ENCODE results near the gene DEUP1. TPM values are rescaled to one million over a fixed set of nuclear protein-coding genes. Genes with fewer than 3 reads are reported as not detected.
"Not testable (repeated sequence)": the region's sequence is repeated elsewhere in the genome, so short reads cannot be mapped to it uniquely, and the experiment has no call there.

The DEUP1 gene
- not detected in 2 replicates for total RNA-seq (2014; rRNA removed; shearing (Covaris generic))

GRCh38 chr11:93330446-93330984, at the start of gene DEUP1:
TSS of gene DEUP1 (plus strand) at chr11:93330742. CDS start at chr11:93332260, 1,518 bp downstream.
- Histone ChIP-seq H3K36me3 (replicated peaks; ENCODE audit: control insufficient read depth, insufficient read depth, low read length) (no peaks in the 10 kb centered on the region), H3K4me3 (ENCODE audit: insufficient read depth, low read depth, low read length) (peak within 1 kb of the TSS; percentile 55), H3K27me3 (ENCODE audit: control insufficient read depth, insufficient read depth, low read length) (peaks cover 17% of the 10 kb centered on the region)
- peak; percentile 78 for DNase-seq

DNA sequence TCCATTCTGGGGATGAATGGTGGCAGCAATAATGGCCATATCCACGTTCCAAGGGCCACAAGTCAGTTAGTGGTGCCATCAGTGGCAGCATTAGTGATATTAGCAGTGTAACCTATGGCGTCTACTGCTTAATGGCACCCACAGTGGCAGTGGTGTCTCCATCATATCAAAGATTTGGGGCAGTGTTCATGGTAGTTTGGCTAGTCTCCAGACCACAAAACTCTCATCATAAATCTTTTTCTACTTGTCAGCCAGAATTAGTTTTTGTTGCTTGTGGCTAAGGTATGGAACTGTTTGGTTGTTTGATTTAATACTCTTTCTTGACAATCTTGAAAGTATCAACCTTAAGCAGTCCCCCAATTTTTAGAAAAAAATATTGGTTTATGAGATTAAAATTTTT, 45.1 kb upstream of the DEUP1 start:
- no peak for DNase-seq
- Histone ChIP-seq H3K27me3 (ENCODE audit: control insufficient read depth, insufficient read depth, low read length) (no peaks in the 10 kb centered on the region), H3K36me3 (replicated peaks; ENCODE audit: control insufficient read depth, insufficient read depth, low read length) (no peaks in the 10 kb centered on the region), H3K4me3 (ENCODE audit: insufficient read depth, low read depth, low read length) (no peak overlapping the region)

- Histone ChIP-seq H3K4me3 (ENCODE audit: insufficient read depth, low read depth, low read length) (no peak overlapping the region), H3K27me3 (ENCODE audit: control insufficient read depth, insufficient read depth, low read length) (no peaks in the 10 kb centered on the region), H3K36me3 (replicated peaks; ENCODE audit: control insufficient read depth, insufficient read depth, low read length) (no peaks in the 10 kb centered on the region)
- DNase-seq = no peak
These were observed 43.1 kb upstream of the DEUP1 start for GRCh38 chr11:93287434-93287833.

DNA sequence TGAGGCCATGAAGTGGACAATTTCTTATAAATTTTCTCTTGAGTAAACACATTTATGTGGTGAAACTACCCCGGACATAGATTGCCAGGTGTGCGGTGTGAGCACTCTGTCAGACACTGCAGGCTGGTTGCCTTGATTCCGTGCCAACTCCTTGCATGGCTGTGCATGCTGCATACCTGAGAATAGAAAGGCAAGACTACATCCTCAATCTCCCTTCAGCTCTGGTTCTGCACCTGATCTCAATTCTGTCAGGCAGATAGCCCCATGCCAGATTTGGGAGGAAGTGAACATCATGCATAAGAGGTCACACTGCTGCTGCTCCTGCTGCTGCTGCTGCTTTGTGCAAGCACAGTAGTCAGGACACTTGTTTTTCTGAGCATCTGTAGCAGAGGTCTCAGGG, 42.5 kb upstream of the DEUP1 start:
- H3K4me3 ChIP-seq (ENCODE audit: insufficient read depth, low read depth, low read length) = no peak overlapping the region
- DNase-seq = no peak
- H3K27me3 ChIP-seq (ENCODE audit: control insufficient read depth, insufficient read depth, low read length) = no peaks in the 10 kb centered on the region
- H3K36me3 ChIP-seq (replicated peaks; ENCODE audit: control insufficient read depth, insufficient read depth, low read length) = no peaks in the 10 kb centered on the region

- no peaks in the 10 kb centered on the region for H3K36me3 ChIP-seq (replicated peaks; ENCODE audit: control insufficient read depth, insufficient read depth, low read length)
- no peaks in the 10 kb centered on the region for H3K27me3 ChIP-seq (ENCODE audit: control insufficient read depth, insufficient read depth, low read length)
- no peak for DNase-seq
- no peak overlapping the region for H3K4me3 ChIP-seq (ENCODE audit: insufficient read depth, low read depth, low read length)
These were observed 41.8 kb upstream of the DEUP1 start for GRCh38 chr11:93288767-93289166.

DNA sequence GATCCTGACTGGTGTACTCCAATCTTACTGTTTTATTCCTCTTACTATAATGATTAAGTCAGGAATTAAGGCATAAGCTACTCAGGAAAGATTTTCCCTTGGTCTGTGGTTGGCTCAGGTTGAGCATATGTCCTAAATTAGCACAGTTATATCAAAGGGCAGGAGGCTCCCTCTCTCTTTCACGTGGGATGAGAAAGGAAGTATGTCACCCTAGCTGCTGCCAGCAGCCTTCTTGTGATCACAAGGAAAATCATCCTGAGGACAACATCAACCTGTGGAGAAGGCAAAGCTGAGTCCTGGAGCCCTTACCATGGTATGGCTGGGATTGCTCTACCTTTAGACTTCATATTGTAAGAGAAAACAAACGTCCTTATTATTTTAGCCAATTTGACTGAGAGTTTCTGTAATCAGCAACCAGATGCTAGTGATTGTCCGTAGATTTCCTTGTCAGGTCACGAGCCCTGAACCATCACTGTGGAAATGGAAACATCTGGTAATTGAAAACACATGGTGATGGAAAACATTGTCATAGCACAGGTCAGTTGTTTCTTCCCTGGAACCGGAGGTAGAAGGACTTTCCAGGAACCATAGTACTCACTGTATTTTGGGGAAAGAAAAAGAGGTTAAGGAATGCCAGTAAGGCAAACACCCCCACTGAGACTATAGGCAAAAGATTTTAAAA, 40.6 kb upstream of the DEUP1 start:
- H3K36me3 ChIP-seq (replicated peaks; ENCODE audit: control insufficient read depth, insufficient read depth, low read length) = no peaks in the 10 kb centered on the region
- no peaks in the 10 kb centered on the region for H3K27me3 ChIP-seq (ENCODE audit: control insufficient read depth, insufficient read depth, low read length)

DNA sequence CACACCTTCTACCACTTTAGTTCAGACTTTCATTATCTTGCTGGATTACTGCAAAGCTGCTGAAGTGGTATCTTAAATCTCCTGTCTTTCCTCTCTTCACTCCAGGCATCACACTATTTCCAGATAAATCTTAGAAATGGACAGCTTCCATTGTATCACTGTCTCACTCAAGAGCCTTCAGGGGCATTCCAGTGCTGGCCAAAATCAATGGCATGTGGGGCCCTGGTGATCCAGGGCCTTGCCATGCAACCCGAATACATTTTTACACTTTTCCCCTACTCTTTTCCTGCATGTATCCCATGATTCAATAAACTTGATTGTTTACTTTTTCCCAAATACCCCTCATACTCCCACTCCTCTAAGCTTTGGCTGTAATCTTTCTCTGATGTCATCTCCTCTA, 39.4 kb upstream of the DEUP1 start:
- Histone ChIP-seq H3K27me3 (ENCODE audit: control insufficient read depth, insufficient read depth, low read length) (no peaks in the 10 kb centered on the region), H3K36me3 (replicated peaks; ENCODE audit: control insufficient read depth, insufficient read depth, low read length) (no peaks in the 10 kb centered on the region), H3K4me3 (ENCODE audit: insufficient read depth, low read depth, low read length) (no peak overlapping the region)
- no peak for DNase-seq

More for the DNA sequence above, 40.6 kb upstream of the DEUP1 start:
- DNase-seq = no peak
- no peak overlapping the region for H3K4me3 ChIP-seq (ENCODE audit: insufficient read depth, low read depth, low read length)

GRCh38 chr11:93291898-93292297, 38.6 kb upstream of the DEUP1 start:
- Histone ChIP-seq H3K4me3 (ENCODE audit: insufficient read depth, low read depth, low read length) (no peak overlapping the region), H3K27me3 (ENCODE audit: control insufficient read depth, insufficient read depth, low read length) (no peaks in the 10 kb centered on the region; the same call in 1 of the 2 replicates), H3K36me3 (replicated peaks; ENCODE audit: control insufficient read depth, insufficient read depth, low read length) (no peaks in the 10 kb centered on the region)
- no peak for DNase-seq

DNA sequence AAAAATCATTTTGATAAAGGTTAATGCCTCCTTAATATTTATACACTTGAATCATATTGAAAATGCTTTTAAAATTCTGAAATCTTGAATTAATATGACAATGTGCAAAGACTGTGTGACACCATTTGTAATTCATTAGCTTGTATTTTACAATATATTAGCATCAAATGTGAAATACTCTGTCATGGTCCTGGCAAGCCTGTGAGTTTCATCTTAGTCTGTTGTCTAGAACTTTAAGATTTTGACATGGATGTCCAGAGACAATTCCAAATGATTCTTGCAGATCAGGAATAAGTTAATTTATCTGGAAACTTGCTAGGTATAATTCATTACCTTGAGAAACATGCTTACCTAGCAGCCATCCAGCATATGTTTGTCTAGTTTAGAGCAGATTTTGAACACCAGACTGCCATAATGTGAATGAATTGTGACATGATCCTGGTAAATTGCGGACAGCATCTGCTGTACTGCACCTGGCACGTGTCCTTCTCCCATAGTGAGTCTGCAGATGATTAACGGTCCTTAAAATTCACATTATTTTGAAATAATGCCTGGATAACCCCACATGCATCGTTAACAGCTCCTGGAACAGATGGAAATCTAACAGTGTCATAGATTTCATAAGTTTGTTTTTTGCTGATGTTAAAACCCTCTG, 34.5 kb upstream of the DEUP1 start:
- H3K4me3 ChIP-seq (ENCODE audit: insufficient read depth, low read depth, low read length) = no peak overlapping the region

GRCh38 chr11:93303689-93304088, 26.9 kb upstream of the DEUP1 start:
- no peaks in the 10 kb centered on the region for H3K36me3 ChIP-seq (replicated peaks; ENCODE audit: control insufficient read depth, insufficient read depth, low read length)
- no peak overlapping the region for H3K4me3 ChIP-seq (ENCODE audit: insufficient read depth, low read depth, low read length)
- DNase-seq = no peak
- H3K27me3 ChIP-seq (ENCODE audit: control insufficient read depth, insufficient read depth, low read length) = no peaks in the 10 kb centered on the region

More for the DNA sequence above, 34.5 kb upstream of the DEUP1 start:
- no peaks in the 10 kb centered on the region; the same call in 1 of the 2 replicates for H3K27me3 ChIP-seq (ENCODE audit: control insufficient read depth, insufficient read depth, low read length)
- no peak for DNase-seq
- no peaks in the 10 kb centered on the region for H3K36me3 ChIP-seq (replicated peaks; ENCODE audit: control insufficient read depth, insufficient read depth, low read length)

DNA sequence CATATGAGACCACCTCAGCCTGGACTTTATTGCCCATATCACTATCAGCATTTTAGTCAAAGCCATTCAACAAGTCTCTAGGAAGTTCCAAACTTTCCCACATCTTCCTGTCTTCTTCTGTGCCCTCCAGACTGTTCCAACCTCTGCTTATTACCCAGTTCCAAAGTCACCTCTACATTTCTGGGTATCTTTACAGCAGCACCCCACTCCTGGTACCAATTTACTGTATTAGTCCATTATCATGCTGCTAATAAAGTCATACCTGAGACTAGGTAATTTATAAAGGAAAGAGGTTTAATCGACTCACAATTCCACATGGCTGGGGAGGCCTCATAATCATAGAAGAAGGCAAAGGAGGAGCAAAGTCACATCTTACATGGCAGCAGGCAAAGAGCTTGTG, 16.1 kb upstream of the DEUP1 start:
- not testable (repeated sequence) for H3K4me3 ChIP-seq (ENCODE audit: insufficient read depth, low read depth, low read length)

DNA sequence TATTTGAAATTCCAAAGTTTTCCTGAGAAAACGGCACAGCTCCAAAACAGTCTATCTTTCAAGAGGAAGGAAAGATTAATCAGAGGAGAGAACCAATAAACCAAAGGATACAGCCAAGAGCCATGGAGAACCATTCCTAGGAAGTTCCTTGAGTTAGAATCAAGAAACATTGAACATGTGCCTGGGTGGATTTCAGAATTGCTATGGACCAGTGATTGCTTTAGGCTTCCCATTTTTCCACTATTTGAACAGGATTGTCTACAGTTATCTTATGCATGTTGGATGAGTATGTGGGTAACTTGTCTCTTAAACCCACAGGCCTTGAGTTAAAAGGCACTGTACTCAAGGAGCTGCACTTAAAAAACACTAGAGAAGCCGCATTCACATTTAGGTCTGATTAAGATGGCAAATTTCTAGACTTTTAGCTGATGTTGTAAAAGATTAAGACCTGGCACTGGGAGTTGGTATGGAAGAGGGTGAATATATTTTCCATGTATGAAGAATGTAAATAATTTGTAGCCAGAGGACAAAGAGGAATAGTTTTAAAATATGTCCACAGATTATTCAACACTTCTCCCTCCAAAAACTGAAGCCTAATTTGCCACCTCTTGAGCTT, 11.2 kb upstream of the DEUP1 start:
- Histone ChIP-seq H3K4me3 (ENCODE audit: insufficient read depth, low read depth, low read length) (no peak overlapping the region), H3K36me3 (replicated peaks; ENCODE audit: control insufficient read depth, insufficient read depth, low read length) (no peaks in the 10 kb centered on the region), H3K27me3 (ENCODE audit: control insufficient read depth, insufficient read depth, low read length) (no peaks in the 10 kb centered on the region)
- DNase-seq = no peak

More for the DNA sequence above, 16.1 kb upstream of the DEUP1 start:
- not testable (repeated sequence) for H3K36me3 ChIP-seq (replicated peaks; ENCODE audit: control insufficient read depth, insufficient read depth, low read length); H3K27me3 ChIP-seq (ENCODE audit: control insufficient read depth, insufficient read depth, low read length); DNase-seq

- Histone ChIP-seq H3K27me3 (ENCODE audit: control insufficient read depth, insufficient read depth, low read length) (no peaks in the 10 kb centered on the region), H3K36me3 (replicated peaks; ENCODE audit: control insufficient read depth, insufficient read depth, low read length) (no peaks in the 10 kb centered on the region), H3K4me3 (ENCODE audit: insufficient read depth, low read depth, low read length) (no peak overlapping the region)
- DNase-seq = no peak
These were observed 10.3 kb upstream of the DEUP1 start for GRCh38 chr11:93320230-93320629.

DNA sequence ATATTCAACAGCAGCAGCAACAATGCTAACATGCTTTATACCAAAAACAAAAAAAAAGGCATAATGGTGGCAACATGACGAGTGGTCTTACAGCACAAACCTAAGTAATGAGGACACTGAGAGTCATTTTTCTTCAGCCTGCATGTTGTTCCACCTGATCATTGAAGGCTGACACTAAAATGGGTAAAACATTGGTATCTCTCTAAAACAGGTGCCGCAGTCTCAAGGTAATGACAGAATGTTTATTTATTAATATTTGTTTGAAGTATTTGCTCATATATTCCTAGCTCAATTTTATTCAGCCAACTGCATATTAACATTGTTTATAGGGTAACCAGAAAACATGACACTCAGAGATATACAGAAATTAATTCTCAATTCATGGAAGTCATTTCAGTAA, 8.3 kb upstream of the DEUP1 start:
- no peaks in the 10 kb centered on the region for H3K27me3 ChIP-seq (ENCODE audit: control insufficient read depth, insufficient read depth, low read length)
- no peak for DNase-seq
- no peaks in the 10 kb centered on the region for H3K36me3 ChIP-seq (replicated peaks; ENCODE audit: control insufficient read depth, insufficient read depth, low read length)
- no peak overlapping the region for H3K4me3 ChIP-seq (ENCODE audit: insufficient read depth, low read depth, low read length)

DNA sequence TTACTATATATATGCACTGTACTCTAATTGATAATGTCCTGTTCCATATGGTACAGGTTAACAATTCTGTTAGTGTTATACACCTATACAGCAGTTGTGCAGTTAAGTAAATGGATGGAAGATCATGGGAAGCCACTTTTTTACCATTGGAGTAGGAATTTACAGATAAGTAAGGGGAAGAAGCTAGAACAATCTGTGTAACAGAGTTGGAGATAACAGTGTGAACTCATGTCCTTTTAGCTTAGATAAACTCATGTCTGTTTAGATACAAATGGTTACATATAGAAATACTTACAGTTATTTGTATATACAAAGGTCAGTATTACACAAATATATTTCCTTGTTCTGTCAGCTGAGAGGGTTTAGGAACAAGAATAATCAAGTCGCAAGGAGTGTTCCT, 6.8 kb upstream of the DEUP1 start:
- H3K4me3 ChIP-seq (ENCODE audit: insufficient read depth, low read depth, low read length) = no peak overlapping the region
- no peaks in the 10 kb centered on the region for H3K36me3 ChIP-seq (replicated peaks; ENCODE audit: control insufficient read depth, insufficient read depth, low read length)
- no peaks in the 10 kb centered on the region for H3K27me3 ChIP-seq (ENCODE audit: control insufficient read depth, insufficient read depth, low read length)
- no peak for DNase-seq
